Transverse colon (tissue), 4 donors: ENCODE data around the gene TRIM13. TPM values are rescaled to one million over a fixed set of nuclear protein-coding genes. Genes with fewer than 3 reads are reported as not detected.

Experiments
- DNase-seq: peaks from one replicate; pipeline ENCODE4 v3.0.0-alpha.2; 2019
- H3K27ac ChIP-seq, 4 donors: fragments of 200-600 bp; sonication (generic); 2 replicates each; pipeline ENCODE4 v1.5.1; 2016 to 2018; ENCODE audit warnings: inconsistent platforms in 4 of 4
- H3K27me3 ChIP-seq: fragments of 200-600 bp; sonication (generic); 2 replicates; pipeline ENCODE4 v1.5.1; 2017; ENCODE audit warnings: inconsistent platforms
- H3K36me3 ChIP-seq, 4 donors: fragments of 200-600 bp; sonication (generic); 2 replicates each; pipeline ENCODE4 v1.5.1; 2017 to 2019; ENCODE audit warnings: inconsistent platforms in 4 of 4
- H3K4me1 ChIP-seq, 4 donors: fragments of 200-600 bp; sonication (generic); 2 replicates each; pipeline ENCODE4 v1.5.1; 2017 to 2020; ENCODE audit warnings: inconsistent platforms in 4 of 4
- H3K4me3 ChIP-seq, 4 donors: fragments of 200-600 bp; sonication (generic); 1 replicate in 1 of 4; 2 replicates in 3 of 4; pipeline versions ENCODE4 v1.5.1 to v1.6.1; 2017 to 2019; ENCODE audit warnings: inconsistent platforms in 4 of 4
- H3K9me3 ChIP-seq, 2 donors: fragments of 200-600 bp; sonication (generic); 2 replicates each; pipeline ENCODE4 v1.5.1; 2017 to 2019; ENCODE audit warnings: inconsistent platforms in 2 of 2
- EP300 ChIP-seq: sonication (generic); formaldehyde crosslinking; IDR thresholded peaks from one replicate; pipeline ENCODE4 v1.6.1; 2017; ENCODE audit warnings: antibody characterized with exemption, low read depth
- POLR2A ChIP-seq: fragments of 450-650 bp; IDR thresholded peaks from one replicate; pipeline ENCODE4 v1.6.1; 2016; ENCODE audit warnings: antibody characterized with exemption, mild to moderate bottlenecking, moderate library complexity
- POLR2AphosphoS5 ChIP-seq, 3 donors: sonication (generic); formaldehyde crosslinking; IDR thresholded peaks; one replicate each; pipeline ENCODE4 v1.6.1; 2016; ENCODE audit warnings: antibody characterized with exemption in 3 of 3
- WGBS, 2 donors: methylation state at CpG; one replicate each; pipeline ENCODE4 v1.1.5; 2018; ENCODE audit warnings: low coverage in 1 of 2; 5-methylcytosine and 5-hydroxymethylcytosine counted together
- in situ Hi-C, 4 donors: fragments of 200-750 bp; cut with MboI; loops; one replicate each; pipeline versions ENCODE4 v1.15.0 to v1.15.1; 2017; ENCODE audit warnings: low sequenced_read_pairs in 3 of 4, low pct_ligation_motif_present in 1 of 4, low pct_unique_long_range_greater_than_20kb in 1 of 4
- intact Hi-C: fragments of 100-400 bp; cut with DNase I; formaldehyde crosslinking; loops from one replicate; pipeline ENCODE4 v1.15.1; 2023; ENCODE audit warnings: low total_unique reads
- total RNA-seq, 4 donors: library from RNA; depleted of rRNA; stranded (reverse); fragments of >200 nt; gene quantifications; one replicate each; pipeline ENCODE4 v1.1.0, GENCODE V29; 2016
- TF ChIP-seq, protein P1 (sequence below), 5 experiments: fragments of 200-600 bp in 3 of 5; fragments of 450-650 bp in 2 of 5; sonication (generic) in 3 of 5; IDR thresholded peaks; 1 replicate in 2 of 5; 2 replicates in 3 of 5; pipeline ENCODE4 v1.5.1; 2016 to 2017; ENCODE audit warnings: antibody characterized with exemption in 5 of 5, inconsistent platforms in 3 of 5, mild to moderate bottlenecking in 2 of 5, moderate library complexity in 1 of 5

The TRIM13 gene
- total RNA-seq, 4 donors from 2014 or later: 5.6 to 30.6 (median 15.0) TPM

- DNase-seq: no peak
- H3K9me3 ChIP-seq: no peaks in the 10 kb centered on the region
- no peak overlapping the region for H3K27ac ChIP-seq
- in situ Hi-C loops (no loop called here), intact Hi-C loops (no loop called here)
- no peaks in the 10 kb centered on the region for H3K27me3 ChIP-seq
- peaks cover 0 to 15% (median 0%) of the 10 kb centered on the region in 4 donors for H3K4me1 ChIP-seq
- TF ChIP-seq, protein P1, sequence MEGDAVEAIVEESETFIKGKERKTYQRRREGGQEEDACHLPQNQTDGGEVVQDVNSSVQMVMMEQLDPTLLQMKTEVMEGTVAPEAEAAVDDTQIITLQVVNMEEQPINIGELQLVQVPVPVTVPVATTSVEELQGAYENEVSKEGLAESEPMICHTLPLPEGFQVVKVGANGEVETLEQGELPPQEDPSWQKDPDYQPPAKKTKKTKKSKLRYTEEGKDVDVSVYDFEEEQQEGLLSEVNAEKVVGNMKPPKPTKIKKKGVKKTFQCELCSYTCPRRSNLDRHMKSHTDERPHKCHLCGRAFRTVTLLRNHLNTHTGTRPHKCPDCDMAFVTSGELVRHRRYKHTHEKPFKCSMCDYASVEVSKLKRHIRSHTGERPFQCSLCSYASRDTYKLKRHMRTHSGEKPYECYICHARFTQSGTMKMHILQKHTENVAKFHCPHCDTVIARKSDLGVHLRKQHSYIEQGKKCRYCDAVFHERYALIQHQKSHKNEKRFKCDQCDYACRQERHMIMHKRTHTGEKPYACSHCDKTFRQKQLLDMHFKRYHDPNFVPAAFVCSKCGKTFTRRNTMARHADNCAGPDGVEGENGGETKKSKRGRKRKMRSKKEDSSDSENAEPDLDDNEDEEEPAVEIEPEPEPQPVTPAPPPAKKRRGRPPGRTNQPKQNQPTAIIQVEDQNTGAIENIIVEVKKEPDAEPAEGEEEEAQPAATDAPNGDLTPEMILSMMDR (IDR thresholded peaks at IDR 0.05): no peak
- TF ChIP-seq POLR2AphosphoS5 (IDR thresholded peaks at IDR 0.05) (no peak), EP300 (no peak), POLR2A (no peak)
- H3K36me3 ChIP-seq: peaks cover 0 to 5% (median 0%) of the 10 kb centered on the region in 4 donors
- H3K4me3 ChIP-seq: no peak overlapping the region
- WGBS, 2 donors: 50 to 58% methylated on average over 2 of the region's 2 CpGs
Observed at GRCh38 chr13:50026788-50027473, 30.1 kb downstream of the TRIM13 start.

DNA sequence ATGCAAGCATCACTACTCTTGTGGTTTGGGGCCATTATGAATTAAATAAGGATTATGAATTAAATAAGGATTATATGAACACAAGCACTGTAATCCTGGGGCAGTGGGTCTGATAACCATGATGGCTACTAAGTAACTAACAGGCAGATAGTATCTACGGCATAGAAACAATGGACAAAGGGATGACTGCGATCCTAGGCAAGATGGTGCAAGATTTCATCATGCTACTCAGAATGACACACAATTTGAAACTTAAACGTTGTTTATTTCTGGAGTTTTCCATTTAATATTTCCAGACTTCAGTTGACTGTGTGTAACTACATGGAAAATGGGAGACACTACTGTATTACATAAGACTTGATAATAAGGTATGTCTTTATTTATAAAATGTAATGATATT lies 33.5 kb downstream of the TRIM13 start:
- WGBS, 2 donors: 87 to 94% methylated on average over 3 of the region's 3 CpGs
- Histone ChIP-seq H3K4me1 (peaks cover 0 to 15% (median 0%) of the 10 kb centered on the region in 4 donors), H3K27ac (no peak overlapping the region), H3K9me3 (no peaks in the 10 kb centered on the region), H3K36me3 (no peaks in the 10 kb centered on the region), H3K27me3 (no peaks in the 10 kb centered on the region), H3K4me3 (no peak overlapping the region)
- TF ChIP-seq EP300: no peak
- TF ChIP-seq POLR2A: no peak
- TF ChIP-seq, protein P1 (IDR thresholded peaks at IDR 0.05): no peak
- no peak for TF ChIP-seq POLR2AphosphoS5 (IDR thresholded peaks at IDR 0.05)
- intact Hi-C loops: no loop called here
- in situ Hi-C loops: no loop called here
- no peak for DNase-seq

- H3K4me3 ChIP-seq: no peak overlapping the region
- TF ChIP-seq, protein P1 (IDR thresholded peaks at IDR 0.05): no peak
- TF ChIP-seq POLR2AphosphoS5 (IDR thresholded peaks at IDR 0.05) (no peak), EP300 (no peak), POLR2A (no peak)
- no peaks in the 10 kb centered on the region for H3K4me1 ChIP-seq
- intact Hi-C loops: no loop called here
- H3K27ac ChIP-seq: no peak overlapping the region
- H3K36me3 ChIP-seq: no peaks in the 10 kb centered on the region
- H3K9me3 ChIP-seq: no peaks in the 10 kb centered on the region
- in situ Hi-C loops: no loop called here
- no peaks in the 10 kb centered on the region for H3K27me3 ChIP-seq
- no peak for DNase-seq
Observed at GRCh38 chr13:50033725-50034124, 36.9 kb downstream of the TRIM13 start.

- no peaks in the 10 kb centered on the region for H3K9me3 ChIP-seq
- TF ChIP-seq POLR2A: no peak
- no peak for TF ChIP-seq EP300
- TF ChIP-seq, protein P1 (IDR thresholded peaks at IDR 0.05): no peak
- TF ChIP-seq POLR2AphosphoS5 (IDR thresholded peaks at IDR 0.05): no peak
- H3K36me3 ChIP-seq: peaks cover 0 to 10% (median 2%) of the 10 kb centered on the region in 4 donors
- DNase-seq: no peak
- H3K4me1 ChIP-seq: no peaks in the 10 kb centered on the region
- in situ Hi-C loops (no loop called here), intact Hi-C loops (no loop called here)
- H3K27ac ChIP-seq: no peak overlapping the region
- H3K4me3 ChIP-seq: no peak overlapping the region
- no peaks in the 10 kb centered on the region for H3K27me3 ChIP-seq
Observed at GRCh38 chr13:50037788-50038187, 40.9 kb downstream of the TRIM13 start.
